ENCODE data around the gene GNAL. TPM values are rescaled to one million over a fixed set of nuclear protein-coding genes. Genes with fewer than 3 reads are reported as not detected.
"Not testable (repeated sequence)": the region's sequence is repeated elsewhere in the genome, so short reads cannot be mapped to it uniquely, and the experiment has no call there.

The GNAL gene
- total RNA-seq, 4 donors from 2014 or later = 22.8 to 30.4 (median 26.5) TPM

DNA sequence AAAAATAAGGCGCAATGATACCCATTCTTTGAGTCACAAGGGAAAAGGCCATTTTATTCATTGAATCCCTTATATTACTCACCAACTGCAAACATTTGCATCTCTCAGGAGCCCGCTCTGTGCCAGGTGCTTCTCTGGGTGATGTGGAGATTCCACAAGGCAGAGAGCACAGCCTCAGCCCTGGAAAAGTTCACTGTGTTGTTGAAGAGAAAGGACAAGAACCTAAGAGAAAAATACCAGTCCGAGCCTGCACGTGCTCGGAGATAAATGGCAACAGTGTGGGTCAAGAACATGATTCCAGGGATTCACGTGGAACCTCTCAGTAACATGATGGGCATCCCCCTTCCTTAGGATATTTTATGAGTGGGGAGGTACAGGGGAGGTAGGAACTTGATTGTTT lies 11.8 kb downstream of the GNAL start:
- intact Hi-C loops (cut with DNase I) = no loop called here
- no peaks in the 10 kb centered on the region for H3K27me3 ChIP-seq
- TF ChIP-seq POLR2A (IDR thresholded peaks at IDR 0.05) (no peak), CTCF (IDR thresholded peaks at IDR 0.05) (no peak)
- H3K4me1 ChIP-seq = no peaks in the 10 kb centered on the region
- no peaks in the 10 kb centered on the region for H3K9me3 ChIP-seq
- WGBS, 2 donors = 94 to 95% methylated on average over 6 of the region's 6 CpGs
- no peaks in the 10 kb centered on the region for H3K36me3 ChIP-seq
- no peak overlapping the region for H3K4me3 ChIP-seq (replicated peaks in 1 of 3)
- no peak for DNase-seq
- no peak overlapping the region for H3K27ac ChIP-seq

- Histone ChIP-seq H3K4me3 (replicated peaks in 1 of 3) (no peak overlapping the region), H3K36me3 (no peaks in the 10 kb centered on the region), H3K9me3 (no peaks in the 10 kb centered on the region), H3K4me1 (peaks cover 0 to 6% of the 10 kb centered on the region in 2 donors), H3K27me3 (no peaks in the 10 kb centered on the region), H3K27ac (no peak overlapping the region)
- WGBS, 2 donors = 94 to 96% methylated on average over 4 of the region's 4 CpGs
- TF ChIP-seq CTCF (IDR thresholded peaks at IDR 0.05) = no peak
- no peak for TF ChIP-seq POLR2A (IDR thresholded peaks at IDR 0.05)
- intact Hi-C loops (cut with DNase I) = no loop called here
- DNase-seq = no peak
Measured at GRCh38 chr18:11710578-11710977, 21.5 kb downstream of the GNAL start.

DNA sequence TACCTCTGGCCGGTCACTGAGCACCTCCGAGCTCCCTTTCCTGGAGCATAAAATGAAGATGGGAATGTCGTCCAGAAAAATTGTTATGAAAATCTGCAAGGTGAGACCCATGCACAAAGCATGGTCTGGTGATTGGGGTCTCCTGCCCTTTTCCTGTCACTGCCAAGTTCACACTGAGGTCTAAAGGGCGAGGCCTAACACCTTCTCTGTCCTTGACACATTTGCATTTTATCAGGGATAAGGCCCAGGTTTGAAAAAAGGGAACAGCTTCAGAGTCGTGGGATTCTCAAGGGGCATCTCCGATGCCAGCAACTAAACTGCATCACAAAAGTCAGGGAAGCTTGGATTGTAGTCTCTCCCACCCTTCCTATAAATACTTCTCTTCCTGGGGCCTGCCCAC lies 24.7 kb downstream of the GNAL start:
- intact Hi-C loops (cut with DNase I) = no loop called here
- no peak overlapping the region for H3K4me3 ChIP-seq (replicated peaks in 1 of 3)
- 81 to 83% methylated on average over 6 of the region's 6 CpGs for WGBS, 2 donors

GRCh38 chr18:11714244-11714918 lies 25.3 kb downstream of the GNAL start:
- Histone ChIP-seq H3K27ac (no peak overlapping the region), H3K4me3 (replicated peaks in 1 of 3) (no peak overlapping the region), H3K27me3 (no peaks in the 10 kb centered on the region), H3K9me3 (no peaks in the 10 kb centered on the region), H3K4me1 (no peaks in the 10 kb centered on the region), H3K36me3 (no peaks in the 10 kb centered on the region)
- 71 to 74% methylated on average over 7 of the region's 7 CpGs for WGBS, 2 donors
- intact Hi-C loops (cut with DNase I) = no loop called here
- no peak for TF ChIP-seq CTCF (IDR thresholded peaks at IDR 0.05)
- no peak for TF ChIP-seq POLR2A (IDR thresholded peaks at IDR 0.05)
- DNase-seq = no peak

More for the DNA sequence above, 24.7 kb downstream of the GNAL start:
- Histone ChIP-seq H3K4me1 (no peaks in the 10 kb centered on the region), H3K9me3 (no peaks in the 10 kb centered on the region), H3K27me3 (no peaks in the 10 kb centered on the region), H3K36me3 (no peaks in the 10 kb centered on the region), H3K27ac (no peak overlapping the region)
- no peak for TF ChIP-seq POLR2A (IDR thresholded peaks at IDR 0.05)
- no peak for TF ChIP-seq CTCF (IDR thresholded peaks at IDR 0.05)
- DNase-seq = no peak

DNA sequence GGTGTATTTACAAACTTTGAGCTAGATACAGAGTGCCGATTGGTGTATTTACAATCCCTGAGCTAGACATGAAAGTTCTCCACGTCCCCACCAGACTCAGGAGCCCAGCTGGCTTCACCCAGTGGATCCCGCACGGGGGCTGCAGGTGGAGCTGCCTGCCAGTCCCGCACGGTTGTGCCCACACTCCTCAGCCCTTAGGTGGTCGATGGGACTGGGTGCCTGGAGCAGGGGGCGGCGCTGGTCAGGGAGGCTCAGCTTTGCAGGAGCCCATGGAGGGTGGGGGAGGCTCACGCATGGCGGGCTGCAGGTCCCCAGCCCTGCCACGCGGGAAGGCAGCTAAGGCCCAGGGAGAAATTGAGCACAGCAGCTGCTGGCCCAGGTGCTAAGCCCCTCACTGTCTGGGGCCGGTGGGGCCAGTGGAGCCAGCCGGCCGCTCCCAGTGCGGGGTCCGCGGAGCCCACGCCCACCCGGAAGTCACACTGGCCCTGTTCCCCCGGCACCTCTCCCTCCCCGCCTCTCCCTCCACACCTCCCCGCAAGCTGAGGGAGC lies 27.8 kb downstream of the GNAL start:
- H3K27me3 ChIP-seq; H3K27ac ChIP-seq; H3K4me1 ChIP-seq; H3K9me3 ChIP-seq; DNase-seq; intact Hi-C loops (cut with DNase I); H3K36me3 ChIP-seq; H3K4me3 ChIP-seq (replicated peaks in 1 of 3): not testable (repeated sequence)
- WGBS, 2 donors = 85% methylated on average over 10 to 17 of the region's 24 CpGs

Data from thyroid gland (tissue), 4 donors.